ENCODE data around the gene C10orf90.

- TF ChIP-seq CTCF (IDR thresholded peaks at IDR 0.05) (no peak), POLR2A (IDR thresholded peaks at IDR 0.05) (no peak), POLR2AphosphoS5 (IDR thresholded peaks at IDR 0.05) (no peak), EP300 (IDR thresholded peaks at IDR 0.05) (no peak)
Measured at GRCh38 chr10:126685756-126686155, 15.3 kb upstream of the C10orf90 start.
